Trophoblast cell (in vitro differentiated cells and primary cell): ENCODE measurements around the gene PWP2.

Experiments
- DNase-seq, 2 donors: peaks; one replicate each; pipeline ENCODE4 v3.0.0-alpha.2; 2016
- H2AFZ ChIP-seq: 2 replicates; pipeline ENCODE4 v1.6.1; 2013; ENCODE audit warnings: low read length, moderate library complexity, mild to moderate bottlenecking; ENCODE audit not compliant: insufficient read depth, poor library complexity
- H2AK5ac ChIP-seq: 2 replicates; pipeline ENCODE4 v1.6.1; 2013; ENCODE audit warnings: mild to moderate bottlenecking, low read length
- H2BK120ac ChIP-seq: 2 replicates; pipeline ENCODE4 v1.6.1; 2013; ENCODE audit warnings: low read length, mild to moderate bottlenecking, moderate library complexity; ENCODE audit not compliant: insufficient read depth, poor library complexity
- H2BK12ac ChIP-seq: 2 replicates; pipeline ENCODE4 v1.6.1; 2013; ENCODE audit warnings: mild to moderate bottlenecking, low read length, moderate library complexity
- H2BK5ac ChIP-seq: 2 replicates; pipeline ENCODE4 v1.6.1; 2013; ENCODE audit warnings: low read length, low read depth, moderate library complexity, mild to moderate bottlenecking; ENCODE audit not compliant: poor library complexity
- H3K14ac ChIP-seq: 2 replicates; pipeline ENCODE4 v1.6.1; 2013; ENCODE audit warnings: mild to moderate bottlenecking, low read length
- H3K18ac ChIP-seq: 2 replicates; pipeline ENCODE4 v1.6.1; 2013; ENCODE audit warnings: mild to moderate bottlenecking, low read length
- H3K23ac ChIP-seq: 2 replicates; pipeline ENCODE4 v1.6.1; 2013; ENCODE audit warnings: low read length
- H3K27ac ChIP-seq: 2 replicates; pipeline ENCODE4 v1.5.1; 2013; ENCODE audit warnings: low read depth, mild to moderate bottlenecking, inconsistent platforms, low read length, moderate library complexity
- H3K27me3 ChIP-seq: 2 replicates; pipeline ENCODE4 v1.6.1; 2013; ENCODE audit warnings: inconsistent platforms, mild to moderate bottlenecking, low read length, moderate library complexity; ENCODE audit not compliant: insufficient read depth
- H3K36me3 ChIP-seq, 2 experiments: 1 replicate in 1 of 2; 2 replicates in 1 of 2; pipeline ENCODE4 v1.6.1; 2013; ENCODE audit warnings: low read length in 2 of 2, mild to moderate bottlenecking in 2 of 2, moderate library complexity in 1 of 2; ENCODE audit not compliant: insufficient read depth in 2 of 2, control insufficient read depth in 1 of 2
- H3K4ac ChIP-seq: 2 replicates; pipeline ENCODE4 v1.6.1; 2013; ENCODE audit warnings: low read depth, mild to moderate bottlenecking, low read length, moderate library complexity
- H3K4me1 ChIP-seq, 2 experiments: 1 replicate in 1 of 2; 2 replicates in 1 of 2; pipeline ENCODE4 v1.6.1; 2013; ENCODE audit warnings: low read length in 2 of 2, mild to moderate bottlenecking in 2 of 2, moderate library complexity in 1 of 2; ENCODE audit not compliant: insufficient read depth in 2 of 2, control insufficient read depth in 1 of 2
- H3K4me2 ChIP-seq: 2 replicates; pipeline ENCODE4 v1.6.1; 2013; ENCODE audit warnings: inconsistent platforms, mild to moderate bottlenecking, low read length, moderate library complexity
- H3K4me3 ChIP-seq: 2 replicates; pipeline ENCODE4 v1.5.1; 2013; ENCODE audit warnings: mild to moderate bottlenecking, low read depth, low read length, inconsistent platforms
- H3K79me1 ChIP-seq: one replicate; pipeline ENCODE4 v1.6.1; 2013; ENCODE audit warnings: low read length
- H3K79me2 ChIP-seq: 2 replicates; pipeline ENCODE4 v1.6.1; 2013; ENCODE audit warnings: low read length, mild to moderate bottlenecking; ENCODE audit not compliant: control insufficient read depth, insufficient read depth, poor library complexity
- H3K9ac ChIP-seq: 2 replicates; pipeline ENCODE4 v1.6.1; 2013; ENCODE audit warnings: mild to moderate bottlenecking, low read length
- H3K9me3 ChIP-seq: 2 replicates; pipeline ENCODE4 v1.6.1; 2013; ENCODE audit warnings: low read depth, mild to moderate bottlenecking, control low read depth, inconsistent platforms, low read length; ENCODE audit not compliant: insufficient read depth
- H4K12ac ChIP-seq: 2 replicates; pipeline ENCODE4 v1.6.1; 2013; ENCODE audit warnings: low read depth, mild to moderate bottlenecking, low read length, moderate library complexity
- H4K8ac ChIP-seq: 2 replicates; pipeline ENCODE4 v1.6.1; 2013; ENCODE audit warnings: low read depth, mild to moderate bottlenecking, low read length, moderate library complexity
- H4K91ac ChIP-seq: one replicate; pipeline ENCODE4 v1.6.1; 2013; ENCODE audit warnings: low read depth, mild to moderate bottlenecking, low read length, moderate library complexity
- WGBS: extraction: QIAGEN DNeasy Blood & Tissue Kit; methylation state at CpG from one replicate; pipeline ENCODE4 v1.1.7; 2013; ENCODE audit warnings: missing lambda C conversion rate; ENCODE audit not compliant: insufficient read length, insufficient coverage; ENCODE audit errors: extremely low coverage; 5-methylcytosine and 5-hydroxymethylcytosine counted together

PWP2 gene

GRCh38 chr21:44059710-44060109 is 47.5 kb upstream of the PWP2 start:
- H3K4me2 ChIP-seq: no peak overlapping the region
- H3K36me3 ChIP-seq: peaks cover 30 to 46% of the 10 kb centered on the region in 2 experiments
- no peak overlapping the region for H4K8ac ChIP-seq
- H3K9ac ChIP-seq: no peak overlapping the region
- no peaks in the 10 kb centered on the region for H3K27me3 ChIP-seq
- no peak overlapping the region for H3K14ac ChIP-seq
- no peak overlapping the region for H3K18ac ChIP-seq
- no peaks in the 10 kb centered on the region for H3K79me2 ChIP-seq
- no peak for DNase-seq
- no peak overlapping the region for H3K27ac ChIP-seq
- no peak overlapping the region for H4K91ac ChIP-seq
- no peaks in the 10 kb centered on the region for H3K79me1 ChIP-seq
- no peak overlapping the region for H2BK120ac ChIP-seq
- H3K23ac ChIP-seq: no peak overlapping the region
- no peaks in the 10 kb centered on the region for H3K9me3 ChIP-seq
- no peak overlapping the region for H3K4ac ChIP-seq
- no CpG with 5 or more reads among the region's 4 CpGs for WGBS
- no peak overlapping the region for H3K4me3 ChIP-seq
- no peak overlapping the region for H2BK12ac ChIP-seq
- no peak overlapping the region for H2AK5ac ChIP-seq
- H2AFZ ChIP-seq: no peak overlapping the region
- no peaks in the 10 kb centered on the region for H3K4me1 ChIP-seq
- H2BK5ac ChIP-seq: no peak overlapping the region
- no peak overlapping the region for H4K12ac ChIP-seq

- Histone ChIP-seq H4K12ac (no peak overlapping the region), H3K14ac (no peak overlapping the region), H3K4me3 (peak overlapping the region; percentile 39), H2AFZ (no peak overlapping the region), H3K27ac (no peak overlapping the region), H3K4me1 (no peaks in the 10 kb centered on the region), H4K8ac (no peak overlapping the region), H3K79me2 (no peaks in the 10 kb centered on the region), H3K9ac (no peak overlapping the region), H2AK5ac (no peak overlapping the region), H3K18ac (peak overlapping the region; percentile 30), H3K4ac (no peak overlapping the region), H3K9me3 (no peaks in the 10 kb centered on the region), H3K27me3 (no peaks in the 10 kb centered on the region), H3K23ac (no peak overlapping the region), H3K79me1 (no peaks in the 10 kb centered on the region), H2BK12ac (no peak overlapping the region), H2BK120ac (no peak overlapping the region), H4K91ac (no peak overlapping the region), H2BK5ac (no peak overlapping the region), H3K4me2 (no peak overlapping the region), H3K36me3 (peaks cover 34 to 53% of the 10 kb centered on the region in 2 experiments)
- no CpG with 5 or more reads among the region's 7 CpGs for WGBS
- no peak for DNase-seq
These were observed 44.8 kb upstream of the PWP2 start for GRCh38 chr21:44062380-44062779.

- Histone ChIP-seq H2AK5ac (no peak overlapping the region), H2AFZ (no peak overlapping the region), H4K12ac (no peak overlapping the region), H3K27ac (no peak overlapping the region), H3K4me2 (no peak overlapping the region), H3K4me3 (no peak overlapping the region), H3K79me2 (no peaks in the 10 kb centered on the region), H3K14ac (no peak overlapping the region), H3K18ac (no peak overlapping the region), H2BK12ac (no peak overlapping the region), H4K8ac (no peak overlapping the region), H2BK120ac (no peak overlapping the region), H3K23ac (no peak overlapping the region), H3K9me3 (no peaks in the 10 kb centered on the region), H3K27me3 (no peaks in the 10 kb centered on the region), H3K4ac (no peak overlapping the region), H4K91ac (no peak overlapping the region), H3K4me1 (no peaks in the 10 kb centered on the region), H2BK5ac (no peak overlapping the region), H3K9ac (no peak overlapping the region), H3K79me1 (no peaks in the 10 kb centered on the region), H3K36me3 (peaks cover 35 to 50% of the 10 kb centered on the region in 2 experiments)
- DNase-seq: no peak
- no CpG with 5 or more reads among the region's 19 CpGs for WGBS
These were observed 43.9 kb upstream of the PWP2 start for GRCh38 chr21:44063151-44063912.

- Histone ChIP-seq H3K27ac (no peak overlapping the region), H3K27me3 (no peaks in the 10 kb centered on the region), H4K12ac (no peak overlapping the region), H3K9ac (no peak overlapping the region), H3K14ac (no peak overlapping the region), H3K9me3 (no peaks in the 10 kb centered on the region), H3K79me2 (no peaks in the 10 kb centered on the region), H2BK120ac (no peak overlapping the region), H3K18ac (no peak overlapping the region), H4K8ac (no peak overlapping the region), H2BK5ac (no peak overlapping the region), H2AFZ (no peak overlapping the region), H2BK12ac (no peak overlapping the region), H4K91ac (no peak overlapping the region), H3K4me1 (no peaks in the 10 kb centered on the region), H3K36me3 (peaks cover 36 to 46% of the 10 kb centered on the region in 2 experiments), H3K79me1 (no peaks in the 10 kb centered on the region), H3K23ac (no peak overlapping the region), H2AK5ac (no peak overlapping the region), H3K4me2 (no peak overlapping the region), H3K4me3 (no peak overlapping the region), H3K4ac (no peak overlapping the region)
- no peak for DNase-seq
- WGBS: no CpG with 5 or more reads among the region's 13 CpGs
These were observed 42.3 kb upstream of the PWP2 start for GRCh38 chr21:44064852-44065403.
